DOHH2 (cell line): Measurements from ENCODE around the gene KANTR.

Experiments
- H3F3A ChIP-seq: fragments of 200-600 bp; sonication (generic), shearing (Covaris generic); 2 replicates; pipeline ENCODE4 v1.6.0; 2016; ENCODE audit warnings: antibody characterized with exemption, mild to moderate bottlenecking; ENCODE audit not compliant: control insufficient read depth, insufficient read depth
- H3K27ac ChIP-seq: fragments of 200-600 bp; sonication (generic); 2 replicates; pipeline ENCODE4 v1.5.1; 2014; ENCODE audit warnings: low read depth, mild to moderate bottlenecking, low read length, moderate library complexity
- H3K27me3 ChIP-seq: fragments of 200-600 bp; sonication (generic); 2 replicates; pipeline ENCODE4 v1.6.1; 2014; ENCODE audit warnings: mild to moderate bottlenecking, low read length, mixed read lengths; ENCODE audit not compliant: control insufficient read depth
- H3K36me3 ChIP-seq: fragments of 200-600 bp; sonication (generic); 2 replicates; pipeline ENCODE4 v1.6.1; 2014; ENCODE audit warnings: mild to moderate bottlenecking, low read length, moderate library complexity, mixed read lengths; ENCODE audit not compliant: control insufficient read depth
- H3K4me1 ChIP-seq: fragments of 200-600 bp; sonication (generic); 2 replicates; pipeline ENCODE4 v1.6.1; 2014; ENCODE audit warnings: mild to moderate bottlenecking, low read length, mixed read lengths; ENCODE audit not compliant: control insufficient read depth
- H3K4me2 ChIP-seq: fragments of 200-600 bp; sonication (generic); 2 replicates; pipeline ENCODE4 v1.6.0; 2014; ENCODE audit warnings: mild to moderate bottlenecking, low read length, moderate library complexity
- H3K4me3 ChIP-seq: fragments of 200-600 bp; sonication (generic); 2 replicates; pipeline ENCODE4 v1.5.1; 2014; ENCODE audit warnings: mild to moderate bottlenecking, low read length, mixed read lengths
- H3K79me2 ChIP-seq: fragments of 200-600 bp; sonication (generic); 2 replicates; pipeline ENCODE4 v1.6.1; 2014; ENCODE audit warnings: mild to moderate bottlenecking, low read length, mixed read lengths; ENCODE audit not compliant: control insufficient read depth
- H3K9me2 ChIP-seq: fragments of 200-600 bp; sonication (generic); replicated peaks from 2 replicates; pipeline ENCODE4 v1.6.1; 2014; ENCODE audit warnings: mild to moderate bottlenecking, low read length, mixed read lengths; ENCODE audit not compliant: control insufficient read depth
- H3K9me3 ChIP-seq: fragments of 200-600 bp; sonication (generic); 2 replicates; pipeline ENCODE4 v1.6.1; 2014; ENCODE audit warnings: antibody characterized with exemption, low read length, mixed read lengths; ENCODE audit not compliant: control insufficient read depth, insufficient read depth
- H4K20me1 ChIP-seq: fragments of 200-600 bp; sonication (generic); 2 replicates; pipeline ENCODE4 v1.6.0; 2014; ENCODE audit warnings: low read depth, mild to moderate bottlenecking, antibody characterized with exemption, low read length, moderate library complexity; ENCODE audit not compliant: control insufficient read depth, insufficient read depth
- CTCF ChIP-seq: fragments of 200-600 bp; sonication (generic); IDR thresholded peaks from one replicate; pipeline ENCODE4 v1.5.1; 2014; ENCODE audit warnings: antibody characterized with exemption, mild to moderate bottlenecking, low read depth, low read length; ENCODE audit not compliant: poor library complexity, severe bottlenecking
- EZH2phosphoT487 ChIP-seq: fragments of 200-600 bp; sonication (generic); IDR thresholded peaks from 2 replicates; pipeline ENCODE4 v1.6.1; 2017; ENCODE audit warnings: borderline replicate concordance, mild to moderate bottlenecking, antibody characterized with exemption, low read length, moderate library complexity, mixed read lengths

Gene KANTR

GRCh38 chrX:53077207-53078197 is 16.4 kb upstream of the KANTR start:
- no peaks in the 10 kb centered on the region for H3K27me3 ChIP-seq

GRCh38 chrX:53078943-53079342 is 15.0 kb upstream of the KANTR start:
- no peak overlapping the region for H3K4me3 ChIP-seq
- H3K27ac ChIP-seq, result no peak overlapping the region
- H3F3A ChIP-seq, result peaks cover 8% of the 10 kb centered on the region; the same call in 1 of the 2 replicates
- no peak overlapping the region for H3K4me2 ChIP-seq
- H3K9me2 ChIP-seq, result no peaks in the 10 kb centered on the region
- no peaks in the 10 kb centered on the region for H3K27me3 ChIP-seq
- TF ChIP-seq EZH2phosphoT487, result no peak
- TF ChIP-seq CTCF, result no peak
- no peaks in the 10 kb centered on the region for H3K9me3 ChIP-seq
- 0 out of 2 replicates have a peak, but pooled peaks cover 4% of the 10 kb centered on the region for H4K20me1 ChIP-seq
- H3K4me1 ChIP-seq, result peaks cover 14% of the 10 kb centered on the region
- peaks cover 17% of the 10 kb centered on the region for H3K79me2 ChIP-seq
- H3K36me3 ChIP-seq, result peaks cover 8% of the 10 kb centered on the region

More at GRCh38 chrX:53077207-53078197, 16.4 kb upstream of the KANTR start:
- H3K27ac ChIP-seq, result no peak overlapping the region
- H3K79me2 ChIP-seq, result peaks cover 3% of the 10 kb centered on the region
- H3K4me1 ChIP-seq, result peaks cover 16% of the 10 kb centered on the region
- peaks cover 16% of the 10 kb centered on the region for H3F3A ChIP-seq
- no peak overlapping the region for H3K4me3 ChIP-seq
- H4K20me1 ChIP-seq, result no peaks in the 10 kb centered on the region
- TF ChIP-seq CTCF, result peak; percentile 41
- no peak for TF ChIP-seq EZH2phosphoT487
- no peak overlapping the region for H3K4me2 ChIP-seq
- no peaks in the 10 kb centered on the region for H3K9me3 ChIP-seq
- H3K9me2 ChIP-seq, result no peaks in the 10 kb centered on the region
- H3K36me3 ChIP-seq, result no peaks in the 10 kb centered on the region

DNA sequence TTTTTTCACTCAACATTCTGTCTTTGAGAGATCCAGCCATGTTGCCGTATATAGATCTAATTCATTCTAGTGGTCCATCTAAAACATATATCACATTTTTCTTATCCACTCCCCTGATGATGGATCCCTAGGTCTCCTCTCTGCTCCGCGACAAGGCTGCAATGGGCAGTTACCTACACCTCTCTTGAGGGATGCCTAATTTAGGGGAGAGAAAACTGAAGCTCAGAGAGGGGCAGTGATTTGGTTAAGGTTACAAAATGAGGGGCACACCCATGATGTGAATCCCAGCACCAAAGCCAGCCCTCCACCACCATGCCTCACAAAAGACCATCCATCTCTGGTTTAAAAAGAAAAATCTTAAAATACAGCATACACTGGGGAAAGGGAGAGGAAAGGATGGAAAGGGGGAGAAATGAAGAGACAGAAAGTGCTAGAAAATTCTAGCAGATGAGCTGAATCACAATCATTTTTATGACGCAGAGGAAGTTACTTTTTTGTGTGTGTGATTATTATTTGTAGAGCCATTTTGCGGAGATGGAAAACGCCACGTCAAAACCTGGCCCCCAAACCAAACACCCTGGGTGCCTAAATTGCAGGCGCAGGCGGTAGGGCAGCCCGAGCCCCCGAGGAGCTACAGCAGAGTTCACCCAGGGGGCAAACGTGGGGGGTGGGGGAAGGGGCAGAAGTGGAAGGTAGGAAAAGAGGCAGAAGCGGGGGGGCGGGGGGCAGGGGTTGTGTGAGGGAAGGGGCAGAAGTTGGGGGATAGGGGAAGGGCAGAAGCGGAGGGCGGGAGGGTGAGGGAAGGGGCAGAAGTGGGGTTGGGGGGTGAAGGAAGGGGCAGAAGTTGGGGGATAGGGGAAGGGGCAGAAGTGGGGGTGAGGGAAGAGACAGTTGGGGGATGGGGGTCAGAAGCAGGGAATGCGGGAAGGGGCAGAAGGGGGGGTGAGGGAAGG is 13.0 kb upstream of the KANTR start:
- 0 out of 2 replicates have a peak, but pooled peaks cover 4% of the 10 kb centered on the region for H4K20me1 ChIP-seq
- peaks cover 16% of the 10 kb centered on the region for H3K4me1 ChIP-seq
- H3K36me3 ChIP-seq, result peaks cover 28% of the 10 kb centered on the region
- H3K9me3 ChIP-seq, result no peaks in the 10 kb centered on the region
- TF ChIP-seq CTCF, result no peak
- TF ChIP-seq EZH2phosphoT487, result no peak
- no peaks in the 10 kb centered on the region for H3K9me2 ChIP-seq
- no peaks in the 10 kb centered on the region for H3K27me3 ChIP-seq
- H3F3A ChIP-seq, result 0 out of 2 replicates have a peak, but pooled peaks cover 6% of the 10 kb centered on the region
- no peak overlapping the region for H3K27ac ChIP-seq
- peaks cover 23% of the 10 kb centered on the region for H3K79me2 ChIP-seq
- peak overlapping the region; percentile 41 for H3K4me2 ChIP-seq
- no peak overlapping the region for H3K4me3 ChIP-seq
